HepG2 (cell line): Measurements from ENCODE around the gene BRK1. TPM values are rescaled to one million over a fixed set of nuclear protein-coding genes. Genes with fewer than 3 reads are reported as not detected.
"Not testable (repeated sequence)": the region's sequence is repeated elsewhere in the genome, so short reads cannot be mapped to it uniquely, and the experiment has no call there.

Experiments used
- ATAC-seq: fragments of 200-7000 bp; cut with Tn5 transposase; 3 replicates; pipeline ENCODE4 v1.9.1; 2020; ENCODE audit warnings: mild to moderate bottlenecking, moderate library complexity
- BruUV-seq: library from RNA; stranded (reverse); fragments of 400-500 nt; replicated peaks from 2 replicates; lab custom pipeline; 2021; lab: Mats Ljungman, UMichigan
- CTCF ChIA-PET: fragments of 300-600 bp; formaldehyde crosslinking; extraction: SDS; loops from one replicate; lab custom pipeline; 2021; ENCODE audit warnings: low total read pairs, inconsistent platforms, low intra/inter-chr PET ratio; lab: Yijun Ruan, JAX
- POLR2A ChIA-PET: fragments of 350-600 bp; sonication (Branson Sonifier 250); formaldehyde crosslinking; loops from one replicate; lab custom pipeline; 2020; ENCODE audit warnings: antibody characterized with exemption, inconsistent platforms; lab: Yijun Ruan, JAX
- DNase-seq: peaks from one replicate; pipeline ENCODE4 v3.0.0-alpha.2; 2015; ENCODE audit warnings: low spot score
- FAIRE-seq: peaks from 3 replicates; lab custom pipeline; 2011; peaks lifted over from hg19 to GRCh38; lab: Jason Lieb, UNC
- H2AFZ ChIP-seq: one replicate; pipeline ENCODE4 v1.6.1; 2011; ENCODE audit warnings: low read length, inconsistent platforms
- H3K27ac ChIP-seq: fragments of 300-600 bp; 3 replicates; pipeline ENCODE4 v1.8.0; 2011; ENCODE audit warnings: mixed run types, mild to moderate bottlenecking, mixed read lengths, low read length, inconsistent platforms; ENCODE audit not compliant: insufficient read depth; ENCODE audit errors: extremely low read length
- H3K27me3 ChIP-seq, 2 experiments: fragments of 200-600 bp in 1 of 2; 2 replicates in 1 of 2; 3 replicates in 1 of 2; pipeline versions ENCODE4 v1.6.0 to v1.8.0; 2011; ENCODE audit warnings: low read length in 2 of 2, mild to moderate bottlenecking in 2 of 2, moderate library complexity in 2 of 2, inconsistent platforms in 1 of 2; ENCODE audit not compliant: insufficient read depth in 2 of 2, control insufficient read depth in 1 of 2
- H3K36me3 ChIP-seq, 2 experiments: fragments of 200-600 bp in 1 of 2; replicated peaks in 1 of 2; 2 replicates in 1 of 2; 3 replicates in 1 of 2; pipeline versions ENCODE4 v1.5.1 to v1.8.0; 2011; ENCODE audit warnings: low read length in 2 of 2, inconsistent platforms in 1 of 2; ENCODE audit not compliant: insufficient read depth in 2 of 2, control insufficient read depth in 1 of 2
- H3K4me1 ChIP-seq: 2 replicates; pipeline ENCODE4 v1.5.1; 2012; ENCODE audit warnings: low read length, inconsistent platforms; ENCODE audit not compliant: insufficient read depth
- H3K4me2 ChIP-seq: 2 replicates; pipeline ENCODE4 v1.6.0; 2011; ENCODE audit warnings: low read depth, low read length, inconsistent platforms
- H3K4me3 ChIP-seq, 3 experiments: fragments of 200-600 bp in 1 of 3; sonication (generic), shearing (Covaris generic) in 1 of 3; replicated peaks in 1 of 3; 2 replicates each; pipeline ENCODE4 v1.5.1; 2011 to 2016; ENCODE audit warnings: low read length in 3 of 3, inconsistent platforms in 2 of 3, low read depth in 2 of 3, mild to moderate bottlenecking in 2 of 3, control low read depth in 1 of 3, mixed read lengths in 1 of 3; ENCODE audit not compliant: insufficient read depth in 1 of 3
- H3K79me2 ChIP-seq: one replicate; pipeline ENCODE4 v1.6.1; 2011; ENCODE audit warnings: low read length, inconsistent platforms; ENCODE audit not compliant: insufficient read depth
- H3K9ac ChIP-seq: 2 replicates; pipeline ENCODE4 v1.6.0; 2011; ENCODE audit warnings: mild to moderate bottlenecking, low read depth, low read length, inconsistent platforms; ENCODE audit not compliant: insufficient read depth
- H3K9me3 ChIP-seq: 2 replicates; pipeline ENCODE4 v1.5.1; 2012; ENCODE audit warnings: mild to moderate bottlenecking, low read length
- H4K20me1 ChIP-seq: 2 replicates; pipeline ENCODE4 v1.6.0; 2011; ENCODE audit warnings: inconsistent platforms, mild to moderate bottlenecking, low read length, moderate library complexity; ENCODE audit not compliant: insufficient read depth
- DMTF1 ChIP-seq: sonication (generic); formaldehyde crosslinking; IDR thresholded peaks from 2 replicates; pipeline ENCODE4 v1.4.0; 2020; ENCODE audit warnings: mild to moderate bottlenecking, missing genetic modification reagents
- EHMT2 ChIP-seq: fragments of 200-600 bp; sonication (generic); IDR thresholded peaks from 2 replicates; pipeline ENCODE4 v1.7.0; 2017; ENCODE audit warnings: antibody characterized with exemption, low read depth, low read length, borderline replicate concordance
- MTF2 ChIP-seq: sonication (generic); formaldehyde crosslinking; IDR thresholded peaks from 2 replicates; pipeline ENCODE4 v1.5.0; 2020; ENCODE audit warnings: missing genetic modification reagents, borderline replicate concordance
- RARA ChIP-seq: IDR thresholded peaks from 2 replicates; pipeline ENCODE4 v1.6.1; 2016; ENCODE audit warnings: missing genetic modification reagents, missing compliant biosample characterization
- RFXANK ChIP-seq: IDR thresholded peaks from 2 replicates; pipeline ENCODE4 v1.6.1; 2016
- SMC3 ChIP-seq: IDR thresholded peaks from 2 replicates; pipeline ENCODE4 v1.6.1; 2011; ENCODE audit warnings: low read length, improper control_type of control experiment
- ZFY ChIP-seq: sonication (generic); formaldehyde crosslinking; IDR thresholded peaks from 2 replicates; pipeline ENCODE4 v1.4.0; 2020; ENCODE audit warnings: missing genetic modification reagents
- ZNF121 ChIP-seq: sonication (generic); formaldehyde crosslinking; IDR thresholded peaks from 2 replicates; pipeline ENCODE4 v1.5.0; 2020; ENCODE audit warnings: mild to moderate bottlenecking, missing genetic modification reagents
- ZNF501 ChIP-seq: sonication (generic); formaldehyde crosslinking; IDR thresholded peaks from 2 replicates; pipeline ENCODE4 v1.5.1; 2020; ENCODE audit warnings: mild to moderate bottlenecking, moderate library complexity, missing genetic modification reagents
- ZNF879 ChIP-seq: sonication (generic); formaldehyde crosslinking; IDR thresholded peaks from 2 replicates; pipeline ENCODE4 v1.8.1; 2023; ENCODE audit warnings: missing genetic modification reagents
- WGBS: methylation state at CpG from one replicate; pipeline ENCODE4 v1.1.6; 2017; ENCODE audit warnings: low lambda C conversion rate; 5-methylcytosine and 5-hydroxymethylcytosine counted together
- in situ Hi-C: cut with HindIII; loops from 2 replicates; pipeline ENCODE4 v1.10.0; 2017; ENCODE audit warnings: low pct_unique_long_range_greater_than_20kb; ENCODE audit not compliant: extremely low pct_ligation_motif_present
- intact Hi-C: fragments of 100-400 bp; cut with micrococcal nuclease; formaldehyde crosslinking; loops from one replicate; pipeline ENCODE4 v1.10.0; 2022; ENCODE audit not compliant: unreplicated experiment
- polyA plus RNA-seq, 8 experiments: library from polyadenylated mRNA; depleted of rRNA in 3 of 8; stranded (reverse) in 7 of 8; unstranded in 1 of 8; fragments of >200 nt; fragmentation: Illumina TruSeq in 4 of 8; extraction: Trizol in 4 of 8; gene quantifications; 2 replicates each; pipeline versions ENCODE4 v1.2.1 to v1.2.3, GENCODE V29; 2011 to 2016; ENCODE audit warnings: low read depth in 4 of 8, missing spikeins in 1 of 8, mixed read lengths in 1 of 8; ENCODE audit not compliant: insufficient read depth in 1 of 8
- total RNA-seq, 5 experiments: library from RNA; depleted of rRNA; stranded (reverse); fragments of >200 nt; fragmentation: Illumina TruSeq; extraction: Trizol; gene quantifications; 2 replicates each; pipeline ENCODE4 v1.2.3, GENCODE V29; 2016; ENCODE audit warnings: low read depth in 1 of 5
- TF ChIP-seq, protein P1 (sequence below): sonication (generic); formaldehyde crosslinking; IDR thresholded peaks from 2 replicates; pipeline ENCODE4 v1.5.0; 2020; ENCODE audit warnings: mild to moderate bottlenecking, low read depth, missing genetic modification reagents, borderline replicate concordance
- TF ChIP-seq, protein P2 (sequence below): sonication (generic); formaldehyde crosslinking; IDR thresholded peaks from 2 replicates; pipeline ENCODE4 v1.4.0; 2020; ENCODE audit warnings: missing genetic modification reagents

BRK1 gene
- total and polyA plus RNA-seq, 2 of the 13 experiments (the other 11 are each of a cell fraction or from before 2014, with no cell fraction given) = 118 to 155 TPM

DNA sequence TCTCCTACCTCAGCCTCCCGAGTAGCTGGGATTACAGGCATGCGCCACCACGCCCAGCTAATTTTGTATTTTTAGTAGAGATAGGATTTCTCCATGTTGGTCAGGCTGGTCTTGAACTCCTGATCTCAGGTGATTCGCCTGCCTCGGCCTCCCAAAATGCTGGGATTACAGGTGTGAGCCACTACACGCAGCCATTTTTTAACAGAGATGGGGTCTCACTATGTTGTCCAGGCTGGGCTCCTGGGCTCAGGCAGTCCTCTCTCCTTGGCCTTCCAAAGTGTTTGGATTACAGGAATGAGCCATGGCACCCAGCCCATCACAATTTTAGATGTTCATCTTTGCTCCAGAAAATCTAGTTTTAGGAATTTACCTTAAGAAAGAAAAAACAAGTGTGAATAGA, 43.1 kb downstream of the BRK1 start:
- H3K4me2 ChIP-seq, POLR2A ChIA-PET, CTCF ChIA-PET, H2AFZ ChIP-seq, H3K36me3 ChIP-seq, FAIRE-seq, H3K79me2 ChIP-seq, H4K20me1 ChIP-seq, BruUV-seq, intact Hi-C loops, H3K27ac ChIP-seq, H3K9ac ChIP-seq, in situ Hi-C loops, ATAC-seq, H3K4me3 ChIP-seq, H3K27me3 ChIP-seq, DNase-seq, H3K9me3 ChIP-seq: not testable (repeated sequence)
- H3K4me1 ChIP-seq = peaks cover 23% of the 10 kb centered on the region
- peak; percentile 62 for TF ChIP-seq ZNF121 (CRISPR knock-in tag)
- 93% methylated on average over 5 of the region's 6 CpGs for WGBS

GRCh38 chr3:10160346-10160745, 44.9 kb downstream of the BRK1 start:
- POLR2A ChIA-PET = no interaction called here
- H3K27ac ChIP-seq = no peak overlapping the region
- ATAC-seq (no peak), FAIRE-seq (no peak), DNase-seq (no peak)
- intact Hi-C loops = loop anchor here (5.0 kb wide), 1 partner anchor 42 kb away; no protein-coding TSS in a partner anchor
- H3K79me2 ChIP-seq = peaks cover 3% of the 10 kb centered on the region
- H3K4me2 ChIP-seq = no peak overlapping the region
- BruUV-seq = no TSS peak
- H3K4me1 ChIP-seq = peaks cover 31% of the 10 kb centered on the region
- H3K9ac ChIP-seq = no peak overlapping the region
- WGBS = 94% methylated on average over 1 of the region's 1 CpG
- no peaks in the 10 kb centered on the region for H3K36me3 ChIP-seq
- in situ Hi-C loops = loop anchor here (10.0 kb wide), 1 partner anchor 64 kb away; no protein-coding TSS in a partner anchor
- H3K27me3 ChIP-seq = no peaks in the 10 kb centered on the region; a peak in 1 of 5 replicates
- no peaks in the 10 kb centered on the region for H4K20me1 ChIP-seq
- no peak overlapping the region for H3K4me3 ChIP-seq
- CTCF ChIA-PET = no interaction called here
- H3K9me3 ChIP-seq = no peaks in the 10 kb centered on the region
- no peak overlapping the region for H2AFZ ChIP-seq
- TF ChIP-seq ZNF879 (CRISPR knock-in tag) (no peak), MTF2 (CRISPR knock-in tag) (no peak), SMC3 (no peak), EHMT2 (no peak), ZFY (CRISPR knock-in tag) (no peak), RFXANK (CRISPR knock-in tag) (no peak), RARA (CRISPR knock-in tag) (no peak), ZNF501 (no peak), DMTF1 (CRISPR knock-in tag) (no peak)
- TF ChIP-seq, protein P1, sequence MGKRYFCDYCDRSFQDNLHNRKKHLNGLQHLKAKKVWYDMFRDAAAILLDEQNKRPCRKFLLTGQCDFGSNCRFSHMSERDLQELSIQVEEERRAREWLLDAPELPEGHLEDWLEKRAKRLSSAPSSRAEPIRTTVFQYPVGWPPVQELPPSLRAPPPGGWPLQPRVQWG (CRISPR knock-in tag) = no peak
- TF ChIP-seq, protein P2, sequence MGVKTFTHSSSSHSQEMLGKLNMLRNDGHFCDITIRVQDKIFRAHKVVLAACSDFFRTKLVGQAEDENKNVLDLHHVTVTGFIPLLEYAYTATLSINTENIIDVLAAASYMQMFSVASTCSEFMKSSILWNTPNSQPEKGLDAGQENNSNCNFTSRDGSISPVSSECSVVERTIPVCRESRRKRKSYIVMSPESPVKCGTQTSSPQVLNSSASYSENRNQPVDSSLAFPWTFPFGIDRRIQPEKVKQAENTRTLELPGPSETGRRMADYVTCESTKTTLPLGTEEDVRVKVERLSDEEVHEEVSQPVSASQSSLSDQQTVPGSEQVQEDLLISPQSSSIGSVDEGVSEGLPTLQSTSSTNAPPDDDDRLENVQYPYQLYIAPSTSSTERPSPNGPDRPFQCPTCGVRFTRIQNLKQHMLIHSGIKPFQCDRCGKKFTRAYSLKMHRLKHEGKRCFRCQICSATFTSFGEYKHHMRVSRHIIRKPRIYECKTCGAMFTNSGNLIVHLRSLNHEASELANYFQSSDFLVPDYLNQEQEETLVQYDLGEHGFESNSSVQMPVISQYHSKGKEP (CRISPR knock-in tag) = no peak
